ENCODE data around the gene RGS3.

DNA sequence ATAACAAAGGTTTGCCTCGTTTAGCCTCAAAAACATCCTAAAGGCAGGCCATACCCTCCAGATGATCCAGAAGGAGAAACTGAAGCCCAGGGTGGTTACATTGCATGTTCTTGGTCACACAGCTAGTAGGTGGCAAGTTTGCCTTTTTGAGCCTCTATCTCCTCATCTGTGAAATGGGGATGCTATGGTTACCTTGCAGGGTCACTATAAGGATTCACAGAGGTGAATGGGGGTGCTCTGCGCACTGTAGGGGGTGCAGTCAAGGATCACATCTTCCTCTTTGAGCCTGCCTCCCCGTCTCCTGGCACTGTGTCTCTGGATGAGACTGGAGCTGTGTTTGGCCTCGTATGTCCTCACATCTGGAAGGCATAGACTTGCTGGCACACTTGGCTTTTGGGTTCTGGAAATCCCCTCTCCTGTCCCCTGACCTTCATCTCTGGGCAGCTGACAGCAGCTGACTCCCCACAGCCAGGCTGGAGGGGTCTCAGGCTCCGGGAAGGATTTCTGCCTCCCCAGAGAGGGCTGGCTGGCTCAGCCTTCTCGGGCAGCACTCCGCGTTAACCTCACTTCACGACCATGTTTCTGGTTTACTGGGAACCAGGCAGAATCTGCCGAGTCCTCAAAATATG, 167.7 kb downstream of the RGS3 start:
- TF ChIP-seq CREB1 (CRISPR knock-in tag; IDR thresholded peaks at IDR 0.05) (no peak), CTCF (IDR thresholded peaks at IDR 0.05) (no peak), MAX (CRISPR knock-in tag; IDR thresholded peaks at IDR 0.05) (no peak), NR1H2 (CRISPR knock-in tag; IDR thresholded peaks at IDR 0.05) (no peak), USF2 (CRISPR knock-in tag; IDR thresholded peaks at IDR 0.05) (no peak), E2F1 (CRISPR knock-in tag; IDR thresholded peaks at IDR 0.05) (no peak), TP53 (CRISPR knock-in tag; IDR thresholded peaks at IDR 0.05) (no peak), ELF4 (CRISPR knock-in tag; IDR thresholded peaks at IDR 0.05; ENCODE audit: low read depth) (no peak)
- TF ChIP-seq, protein P1, sequence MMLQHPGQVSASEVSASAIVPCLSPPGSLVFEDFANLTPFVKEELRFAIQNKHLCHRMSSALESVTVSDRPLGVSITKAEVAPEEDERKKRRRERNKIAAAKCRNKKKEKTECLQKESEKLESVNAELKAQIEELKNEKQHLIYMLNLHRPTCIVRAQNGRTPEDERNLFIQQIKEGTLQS (CRISPR knock-in tag; conservative IDR thresholded peaks at IDR 0.05) = no peak
